ENCODE measurements around the gene MAGI1. TPM values are rescaled to one million over a fixed set of nuclear protein-coding genes. Genes with fewer than 3 reads are reported as not detected.

Gene MAGI1
- total and polyA plus RNA-seq, 5 donors = 15.8 to 38.3 (median 32.8) TPM

DNA sequence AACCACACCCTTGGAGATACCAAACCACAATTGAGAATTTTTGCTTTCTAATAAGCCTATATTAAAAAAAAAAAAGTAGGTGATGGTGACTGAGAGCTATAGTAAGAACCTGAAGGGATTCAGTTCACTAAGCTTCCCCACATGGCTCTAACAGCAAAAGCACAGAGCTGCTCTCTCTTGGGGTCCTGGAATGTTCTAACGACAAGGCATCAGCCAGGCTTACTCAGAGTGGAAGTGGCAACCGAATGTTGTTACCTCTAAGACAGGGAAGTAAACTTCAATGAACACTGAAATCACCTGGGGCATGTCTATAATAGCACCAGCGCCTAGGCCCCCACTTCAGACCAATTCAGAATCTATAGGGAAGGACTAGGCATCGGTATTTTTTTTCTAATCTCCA lies 397.7 kb downstream of the MAGI1 start:
- intact Hi-C loops (cut with DNase I) = no loop called here
- Histone ChIP-seq H3K4me1 (ENCODE audit: control insufficient read depth, insufficient read depth, low read length) (no peaks in the 10 kb centered on the region), H3K27me3 (ENCODE audit: control insufficient read depth, insufficient read depth) (no peaks in the 10 kb centered on the region), H3K27ac (ENCODE audit: low read length) (no peak overlapping the region), H3K4me3 (ENCODE audit: low read length) (no peak overlapping the region), H3K9me3 (ENCODE audit: control insufficient read depth, low read length) (no peaks in the 10 kb centered on the region)
- DNase-seq = no peak
- ATAC-seq = no peak
- 75% methylated on average over 4 of the region's 4 CpGs for WGBS

DNA sequence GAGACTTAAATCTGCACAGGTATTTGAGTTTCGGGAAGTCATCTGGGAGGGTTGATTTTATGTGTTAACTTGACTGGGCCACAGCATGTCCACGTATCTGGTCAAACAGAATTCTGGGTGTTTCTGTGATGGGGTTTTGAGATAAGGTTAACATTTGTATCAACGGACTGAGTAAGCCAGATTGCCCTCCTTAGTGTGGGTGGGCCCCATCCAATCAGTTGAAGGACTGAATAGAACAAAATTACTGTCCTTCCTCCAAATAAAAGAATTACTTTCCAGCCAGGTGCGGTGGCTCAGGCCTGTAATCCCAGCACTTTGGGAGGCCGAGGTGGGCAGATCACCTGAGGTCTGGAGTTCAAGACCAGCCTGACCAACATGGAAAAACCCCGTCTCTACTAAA lies 399.3 kb downstream of the MAGI1 start:
- Histone ChIP-seq H3K27me3 (ENCODE audit: control insufficient read depth, insufficient read depth) (no peaks in the 10 kb centered on the region), H3K9me3 (ENCODE audit: control insufficient read depth, low read length) (no peaks in the 10 kb centered on the region), H3K4me3 (ENCODE audit: low read length) (no peak overlapping the region), H3K27ac (ENCODE audit: low read length) (no peak overlapping the region), H3K4me1 (ENCODE audit: control insufficient read depth, insufficient read depth, low read length) (no peaks in the 10 kb centered on the region)
- WGBS = 97% methylated on average over 6 of the region's 6 CpGs
- no peak for ATAC-seq
- DNase-seq = no peak
- intact Hi-C loops (cut with DNase I) = no loop called here

DNA sequence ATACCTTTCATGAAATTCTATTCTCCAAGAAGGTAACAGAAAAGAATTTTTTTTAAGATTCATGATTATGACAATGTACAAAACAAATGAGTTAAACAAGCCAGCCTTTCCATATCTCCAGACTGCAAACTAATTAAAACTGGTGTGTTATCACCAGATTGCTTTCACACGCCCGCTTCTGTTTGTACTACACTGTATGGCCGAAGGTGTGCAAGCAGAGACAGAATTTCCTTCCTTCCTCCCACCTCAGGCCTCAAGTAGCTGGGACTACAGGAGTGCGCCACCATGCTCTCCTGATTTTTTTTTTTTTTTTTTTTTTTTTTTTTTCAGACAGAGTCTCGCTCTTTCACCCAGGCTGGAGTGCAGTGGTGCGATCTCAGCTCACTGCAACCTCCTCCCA lies 400.4 kb downstream of the MAGI1 start:
- 92% methylated on average over 6 of the region's 6 CpGs for WGBS

DNA sequence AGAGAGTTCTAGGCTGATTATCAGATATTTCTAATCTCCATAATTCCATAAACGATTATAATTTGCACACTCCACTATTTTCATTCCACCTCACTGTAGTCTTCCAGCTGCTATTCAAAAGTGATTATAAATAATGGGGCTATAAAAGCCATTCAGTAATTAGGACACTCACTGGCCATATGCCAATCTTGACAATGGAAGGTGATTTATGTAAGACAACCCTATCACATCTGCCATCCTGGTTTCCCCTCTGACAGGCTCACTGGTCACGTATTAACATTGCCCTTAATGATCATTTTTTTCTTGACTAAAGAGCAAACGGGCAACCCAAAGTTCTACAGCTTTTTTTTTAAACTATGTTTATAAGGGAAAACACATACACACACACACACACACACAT lies 402.4 kb downstream of the MAGI1 start:
- Histone ChIP-seq H3K4me1 (ENCODE audit: control insufficient read depth, insufficient read depth, low read length) (peaks cover 1% of the 10 kb centered on the region), H3K9me3 (ENCODE audit: control insufficient read depth, low read length) (no peaks in the 10 kb centered on the region), H3K27ac (ENCODE audit: low read length) (no peak overlapping the region), H3K27me3 (ENCODE audit: control insufficient read depth, insufficient read depth) (no peaks in the 10 kb centered on the region), H3K4me3 (ENCODE audit: low read length) (no peak overlapping the region)
- DNase-seq = no peak
- intact Hi-C loops (cut with DNase I) = no loop called here
- 49% methylated on average over 3 of the region's 3 CpGs for WGBS
- ATAC-seq = no peak

More for the DNA sequence above, 400.4 kb downstream of the MAGI1 start:
- Histone ChIP-seq H3K27me3 (ENCODE audit: control insufficient read depth, insufficient read depth) (no peaks in the 10 kb centered on the region), H3K27ac (ENCODE audit: low read length) (no peak overlapping the region), H3K4me1 (ENCODE audit: control insufficient read depth, insufficient read depth, low read length) (no peaks in the 10 kb centered on the region), H3K9me3 (ENCODE audit: control insufficient read depth, low read length) (no peaks in the 10 kb centered on the region), H3K4me3 (ENCODE audit: low read length) (no peak overlapping the region)
- ATAC-seq (no peak), DNase-seq (no peak)
- intact Hi-C loops (cut with DNase I) = no loop called here

DNA sequence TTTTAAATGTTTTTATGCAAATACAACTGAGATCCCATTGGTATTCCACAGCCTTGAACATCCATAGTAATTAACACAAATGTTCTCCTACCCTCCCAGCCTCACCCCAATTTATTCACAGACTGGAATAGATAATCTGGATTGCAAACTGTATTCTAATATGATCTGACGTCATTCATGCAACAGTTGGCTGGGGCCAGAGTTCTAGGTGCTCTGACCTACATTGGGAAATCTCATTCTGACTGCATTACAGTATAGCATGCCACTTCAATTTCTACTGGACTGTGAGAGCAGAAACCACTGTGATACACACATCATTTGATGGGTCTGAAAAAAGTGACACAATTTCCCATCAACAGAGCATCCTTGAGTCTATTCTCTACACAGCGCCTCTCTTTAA lies 403.1 kb downstream of the MAGI1 start:
- ATAC-seq (no peak), DNase-seq (no peak)
- Histone ChIP-seq H3K9me3 (ENCODE audit: control insufficient read depth, low read length) (no peaks in the 10 kb centered on the region), H3K4me1 (ENCODE audit: control insufficient read depth, insufficient read depth, low read length) (peaks cover 1% of the 10 kb centered on the region), H3K27me3 (ENCODE audit: control insufficient read depth, insufficient read depth) (no peaks in the 10 kb centered on the region), H3K27ac (ENCODE audit: low read length) (no peak overlapping the region), H3K4me3 (ENCODE audit: low read length) (no peak overlapping the region)
- intact Hi-C loops (cut with DNase I) = no loop called here
- 86% methylated on average over 2 of the region's 2 CpGs for WGBS

DNA sequence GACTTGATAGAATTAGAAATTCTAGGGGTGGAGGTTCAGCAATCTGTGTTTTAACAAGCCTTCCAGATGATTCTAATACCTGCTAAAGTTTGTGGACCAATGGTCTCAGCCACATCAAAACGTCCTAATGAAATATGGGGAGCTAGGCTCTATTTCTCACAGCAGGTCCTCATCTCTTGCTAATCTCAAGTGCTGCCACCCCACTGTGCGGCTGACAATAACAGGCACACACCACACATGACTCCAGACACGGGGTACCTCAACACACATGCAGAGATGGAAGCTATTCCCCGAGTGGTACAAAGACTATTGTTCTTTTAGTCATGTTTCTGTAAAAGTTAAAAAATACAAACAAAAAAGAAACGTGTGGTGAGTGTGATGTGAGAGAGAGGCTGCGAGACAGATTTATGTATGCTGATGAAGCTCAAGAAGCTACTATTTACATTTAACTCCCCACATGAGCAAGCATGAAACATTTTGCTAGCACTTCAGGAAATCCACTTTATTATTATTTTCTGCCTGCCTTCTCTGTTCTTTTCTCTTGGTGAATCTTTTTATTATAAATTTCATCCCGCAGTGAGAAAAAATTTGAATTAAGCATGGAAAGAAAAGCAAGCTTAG lies 405.6 kb downstream of the MAGI1 start:
- Histone ChIP-seq H3K27me3 (ENCODE audit: control insufficient read depth, insufficient read depth) (no peaks in the 10 kb centered on the region), H3K9me3 (ENCODE audit: control insufficient read depth, low read length) (no peaks in the 10 kb centered on the region), H3K4me3 (ENCODE audit: low read length) (no peak overlapping the region), H3K4me1 (ENCODE audit: control insufficient read depth, insufficient read depth, low read length) (peaks cover 1% of the 10 kb centered on the region), H3K27ac (ENCODE audit: low read length) (no peak overlapping the region)
- intact Hi-C loops (cut with DNase I) = no loop called here
- ATAC-seq (no peak), DNase-seq (no peak)
- 71% methylated on average over 7 of the region's 7 CpGs for WGBS

DNA sequence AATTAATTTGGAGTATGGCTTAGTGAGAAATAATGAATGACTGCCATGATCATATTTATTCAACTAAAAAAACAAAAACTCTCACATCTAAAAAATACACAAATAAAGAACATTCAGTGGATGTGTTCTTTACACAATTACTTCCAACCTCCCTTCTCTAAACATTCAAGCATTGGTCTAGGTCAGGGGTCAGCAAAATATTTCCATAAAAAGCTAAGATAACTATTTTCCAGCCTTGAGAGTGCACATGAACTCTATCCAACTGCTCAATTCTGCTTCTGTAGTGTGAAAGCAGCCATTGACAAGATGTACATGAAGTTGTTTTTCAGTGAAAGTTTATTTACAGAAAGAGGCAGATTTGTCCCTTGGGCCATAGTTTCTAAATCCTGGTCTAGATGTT lies 406.3 kb downstream of the MAGI1 start:
- intact Hi-C loops (cut with DNase I) = no loop called here
- H3K9me3 ChIP-seq (ENCODE audit: control insufficient read depth, low read length) = no peaks in the 10 kb centered on the region
- H3K27ac ChIP-seq (ENCODE audit: low read length) = no peak overlapping the region
- H3K27me3 ChIP-seq (ENCODE audit: control insufficient read depth, insufficient read depth) = no peaks in the 10 kb centered on the region
- H3K4me1 ChIP-seq (ENCODE audit: control insufficient read depth, insufficient read depth, low read length) = peaks cover 1% of the 10 kb centered on the region
- DNase-seq (no peak), ATAC-seq (no peak)
- H3K4me3 ChIP-seq (ENCODE audit: low read length) = no peak overlapping the region

DNA sequence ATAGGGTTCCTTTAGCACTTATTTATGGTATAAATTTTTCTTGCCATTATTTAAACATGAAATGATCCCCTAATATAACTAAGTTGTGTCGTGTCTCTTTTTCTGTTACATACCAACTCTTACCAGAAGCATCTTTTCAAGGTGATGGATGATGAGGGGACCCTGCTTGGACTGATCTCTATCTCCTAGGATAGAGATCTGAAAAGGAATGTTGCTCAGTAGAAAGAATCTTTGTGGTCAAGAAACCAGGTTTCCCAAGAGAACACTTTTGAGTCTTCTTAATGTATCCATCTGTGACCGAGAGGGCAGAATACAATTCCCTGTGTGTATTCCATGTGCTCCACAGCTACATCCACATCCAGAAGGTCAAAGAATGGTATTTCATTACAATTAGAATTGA lies 409.7 kb downstream of the MAGI1 start:
- intact Hi-C loops (cut with DNase I) = no loop called here
- Histone ChIP-seq H3K27ac (ENCODE audit: low read length) (no peak overlapping the region), H3K27me3 (ENCODE audit: control insufficient read depth, insufficient read depth) (no peaks in the 10 kb centered on the region), H3K4me1 (ENCODE audit: control insufficient read depth, insufficient read depth, low read length) (peaks cover 3% of the 10 kb centered on the region), H3K9me3 (ENCODE audit: control insufficient read depth, low read length) (no peaks in the 10 kb centered on the region), H3K4me3 (ENCODE audit: low read length) (no peak overlapping the region)
- DNase-seq (no peak), ATAC-seq (no peak)
- 89% methylated on average over 2 of the region's 2 CpGs for WGBS

DNA sequence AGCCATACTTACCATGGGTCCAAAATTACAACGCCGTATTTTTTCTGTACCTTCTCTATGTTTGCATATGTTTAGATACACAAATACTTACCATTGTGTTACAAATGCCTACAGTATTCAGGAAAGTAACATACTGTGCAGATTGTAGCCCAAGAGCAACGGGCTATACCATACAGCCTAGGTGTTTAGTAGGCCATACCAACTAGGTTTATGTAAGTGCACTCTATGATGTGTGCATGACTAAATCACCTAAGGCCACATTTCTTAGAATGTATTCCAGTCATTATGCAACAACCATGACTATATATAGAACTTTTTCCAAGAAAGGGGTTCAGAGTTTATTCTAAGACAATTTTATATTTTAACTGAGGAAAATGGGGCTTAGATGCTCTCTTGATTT lies 411.7 kb downstream of the MAGI1 start:
- DNase-seq = no peak
- intact Hi-C loops (cut with DNase I) = no loop called here
- Histone ChIP-seq H3K4me1 (ENCODE audit: control insufficient read depth, insufficient read depth, low read length) (peaks cover 2% of the 10 kb centered on the region), H3K27ac (ENCODE audit: low read length) (no peak overlapping the region), H3K4me3 (ENCODE audit: low read length) (no peak overlapping the region), H3K9me3 (ENCODE audit: control insufficient read depth, low read length) (no peaks in the 10 kb centered on the region), H3K27me3 (ENCODE audit: control insufficient read depth, insufficient read depth) (no peaks in the 10 kb centered on the region)
- no peak for ATAC-seq
- 97% methylated on average over 3 of the region's 3 CpGs for WGBS

DNA sequence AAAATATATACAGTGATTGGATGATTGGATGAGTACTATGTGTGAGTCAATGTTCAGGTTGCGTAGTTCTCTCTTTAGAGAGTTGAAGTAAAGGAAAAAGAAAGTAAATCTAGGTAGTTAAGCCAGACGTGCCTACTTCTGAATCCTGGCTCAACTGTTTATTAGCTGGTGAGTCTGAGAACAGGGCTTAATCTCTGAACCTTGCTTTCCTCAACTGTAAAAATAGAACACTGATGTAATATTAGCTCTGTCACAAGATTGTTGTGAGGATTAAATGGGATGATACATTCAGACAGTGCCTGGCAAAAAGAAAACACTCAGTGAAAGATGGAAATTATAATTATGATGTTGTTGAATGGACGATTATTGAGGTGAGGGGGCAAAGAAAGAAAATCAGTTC lies 413.4 kb downstream of the MAGI1 start:
- Histone ChIP-seq H3K4me1 (ENCODE audit: control insufficient read depth, insufficient read depth, low read length) (peaks cover 4% of the 10 kb centered on the region), H3K9me3 (ENCODE audit: control insufficient read depth, low read length) (no peaks in the 10 kb centered on the region), H3K27ac (ENCODE audit: low read length) (no peak overlapping the region), H3K27me3 (ENCODE audit: control insufficient read depth, insufficient read depth) (no peaks in the 10 kb centered on the region), H3K4me3 (ENCODE audit: low read length) (no peak overlapping the region)
- DNase-seq (no peak), ATAC-seq (peak in 1 of 2 donors; percentile 38)
- 54% methylated on average over 3 of the region's 3 CpGs for WGBS
- intact Hi-C loops (cut with DNase I) = no loop called here

DNA sequence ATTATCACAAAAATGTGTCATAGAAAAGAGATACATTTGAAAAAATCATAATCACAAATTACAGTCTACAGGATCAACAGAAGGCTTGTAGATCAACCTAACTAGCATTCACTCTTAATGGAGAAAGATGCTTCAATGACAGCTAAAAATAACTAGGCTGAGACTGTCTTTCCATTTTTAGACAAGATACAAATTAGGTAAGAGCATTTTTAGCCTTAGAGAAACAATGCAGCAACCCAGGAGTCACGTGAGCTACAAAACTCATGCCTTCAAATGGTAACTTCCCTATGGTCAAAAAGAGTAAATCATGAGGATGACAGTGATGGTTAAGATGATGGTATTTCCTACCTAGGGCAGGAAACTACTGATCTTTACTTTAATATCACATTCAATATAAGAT lies 415.4 kb downstream of the MAGI1 start:
- ATAC-seq = peak in 1 of 2 donors; percentile 42
- Histone ChIP-seq H3K4me3 (ENCODE audit: low read length) (no peak overlapping the region), H3K27me3 (ENCODE audit: control insufficient read depth, insufficient read depth) (no peaks in the 10 kb centered on the region), H3K4me1 (ENCODE audit: control insufficient read depth, insufficient read depth, low read length) (peaks cover 7% of the 10 kb centered on the region), H3K27ac (ENCODE audit: low read length) (no peak overlapping the region), H3K9me3 (ENCODE audit: control insufficient read depth, low read length) (no peaks in the 10 kb centered on the region)
- intact Hi-C loops (cut with DNase I) = no loop called here
- no peak for DNase-seq
- 43% methylated on average over 1 of the region's 1 CpG for whole genome bisulfite sequencing

DNA sequence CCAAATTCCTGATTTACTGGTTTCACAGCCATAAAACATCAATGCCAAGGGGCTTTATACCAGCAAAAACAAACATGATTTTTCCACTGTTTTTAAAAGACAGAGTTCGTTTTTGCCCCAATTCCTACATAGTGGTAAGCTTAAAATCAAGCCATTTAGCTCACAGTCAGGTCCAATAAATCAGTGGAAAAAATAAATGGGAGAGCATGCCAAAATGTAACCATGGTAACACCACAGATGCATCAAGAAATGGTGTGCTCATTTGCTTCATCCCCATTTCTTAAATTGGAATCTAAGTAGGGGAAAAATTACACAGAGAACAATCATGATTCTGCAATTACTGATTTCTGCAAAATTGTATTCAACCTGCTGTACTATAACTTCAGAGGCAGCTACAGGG lies 418.8 kb downstream of the MAGI1 start:
- Histone ChIP-seq H3K9me3 (ENCODE audit: control insufficient read depth, low read length) (no peaks in the 10 kb centered on the region), H3K27me3 (ENCODE audit: control insufficient read depth, insufficient read depth) (no peaks in the 10 kb centered on the region), H3K27ac (ENCODE audit: low read length) (no peak overlapping the region), H3K4me3 (ENCODE audit: low read length) (no peak overlapping the region), H3K4me1 (ENCODE audit: control insufficient read depth, insufficient read depth, low read length) (peaks cover 6% of the 10 kb centered on the region)
- intact Hi-C loops (cut with DNase I) = no loop called here
- no peak for ATAC-seq
- 61% methylated on average over 1 of the region's 1 CpG for WGBS
- no peak for DNase-seq

Data from right cardiac atrium (tissue), 5 donors.